CD14-positive monocyte (primary cell): ENCODE measurements around the gene SPATS2L. TPM values are rescaled to one million over a fixed set of nuclear protein-coding genes. Genes with fewer than 3 reads are reported as not detected.

Experiments used
- DNase-seq, 3 donors: peaks; one replicate each; pipeline ENCODE4 v3.0.0-alpha.2; 2011 to 2022
- H2AFZ ChIP-seq: 2 replicates; pipeline ENCODE4 v1.6.0; 2012; ENCODE audit warnings: mild to moderate bottlenecking, low read depth, low read length, inconsistent platforms; ENCODE audit not compliant: insufficient read depth, poor library complexity, severe bottlenecking
- H3K27ac ChIP-seq, 2 donors: 1 replicate in 1 of 2; 2 replicates in 1 of 2; pipeline ENCODE4 v1.5.1; 2012 to 2013; ENCODE audit warnings: low read length in 2 of 2, control low read depth in 1 of 2, inconsistent platforms in 1 of 2, low read depth in 1 of 2, mild to moderate bottlenecking in 1 of 2
- H3K27me3 ChIP-seq, 2 donors: one replicate each; pipeline versions ENCODE4 v1.6.0 to v1.6.1; 2011 to 2013; ENCODE audit warnings: low read length in 2 of 2; ENCODE audit not compliant: control insufficient read depth in 2 of 2, insufficient read depth in 2 of 2
- H3K36me3 ChIP-seq, 2 donors: replicated peaks in 1 of 2; 1 replicate in 1 of 2; 2 replicates in 1 of 2; pipeline versions ENCODE4 v1.5.1 to v1.6.1; 2012 to 2013; ENCODE audit warnings: low read length in 2 of 2, control low read depth in 1 of 2, inconsistent platforms in 1 of 2, mild to moderate bottlenecking in 1 of 2; ENCODE audit not compliant: insufficient read depth in 2 of 2, control insufficient read depth in 1 of 2
- H3K4me1 ChIP-seq, 2 donors: 1 replicate in 1 of 2; 2 replicates in 1 of 2; pipeline versions ENCODE4 v1.5.1 to v1.6.1; 2012 to 2013; ENCODE audit warnings: low read length in 2 of 2, control low read depth in 1 of 2, inconsistent platforms in 1 of 2, mild to moderate bottlenecking in 1 of 2, moderate library complexity in 1 of 2; ENCODE audit not compliant: insufficient read depth in 2 of 2, control insufficient read depth in 1 of 2
- H3K4me2 ChIP-seq: replicated peaks from 2 replicates; pipeline ENCODE3; 2012; ENCODE audit warnings: low read length, moderate library complexity, mild to moderate bottlenecking; ENCODE audit not compliant: poor library complexity, severe bottlenecking; ENCODE audit errors: extremely low read depth
- H3K4me3 ChIP-seq, 3 experiments: fragments of 200-600 bp in 1 of 3; sonication (generic) in 1 of 3; replicated peaks in 1 of 3; 1 replicate in 2 of 3; 2 replicates in 1 of 3; pipeline ENCODE4 v1.5.1; 2011 to 2013; ENCODE audit warnings: low read length in 3 of 3, mild to moderate bottlenecking in 3 of 3, control low read depth in 2 of 3, low read depth in 2 of 3, inconsistent platforms in 1 of 3, moderate library complexity in 1 of 3
- H3K79me2 ChIP-seq: 2 replicates; pipeline ENCODE4 v1.6.0; 2012; ENCODE audit warnings: mild to moderate bottlenecking, control low read depth, inconsistent platforms, low read length, moderate library complexity; ENCODE audit not compliant: insufficient read depth
- H3K9ac ChIP-seq: 2 replicates; pipeline ENCODE4 v1.6.0; 2017; ENCODE audit warnings: low read length, mild to moderate bottlenecking; ENCODE audit not compliant: insufficient read depth, poor library complexity, severe bottlenecking
- H3K9me3 ChIP-seq, 2 donors: replicated peaks in 1 of 2; 1 replicate in 1 of 2; 2 replicates in 1 of 2; pipeline versions ENCODE4 v1.5.1 to v1.6.1; 2012 to 2013; ENCODE audit warnings: low read length in 2 of 2, control low read depth in 1 of 2; ENCODE audit not compliant: control insufficient read depth in 1 of 2, insufficient read depth in 1 of 2
- H4K20me1 ChIP-seq: 2 replicates; pipeline ENCODE4 v1.6.0; 2012; ENCODE audit warnings: mild to moderate bottlenecking, low read length, control low read depth, moderate library complexity; ENCODE audit not compliant: insufficient read depth
- H3K27ac Mint-ChIP-seq, 7 donors: one replicate each; pipeline ENCODE4 v1.8.0; 2020; ENCODE audit warnings: mild to moderate bottlenecking in 7 of 7, mixed read lengths in 7 of 7, moderate library complexity in 6 of 7, inconsistent platforms in 2 of 7
- H3K27me3 Mint-ChIP-seq, 3 donors: one replicate each; pipeline ENCODE4 v1.8.0; 2021 to 2022; ENCODE audit warnings: low read depth in 3 of 3, mild to moderate bottlenecking in 3 of 3, mixed read lengths in 3 of 3, moderate library complexity in 3 of 3, inconsistent platforms in 1 of 3
- H3K36me3 Mint-ChIP-seq, 2 donors: one replicate each; pipeline ENCODE4 v1.8.0; 2020; ENCODE audit warnings: mixed read lengths in 2 of 2, inconsistent platforms in 1 of 2, mild to moderate bottlenecking in 1 of 2
- H3K4me1 Mint-ChIP-seq: one replicate; pipeline ENCODE4 v1.8.0; 2020; ENCODE audit warnings: mild to moderate bottlenecking, mixed read lengths
- H3K4me3 Mint-ChIP-seq, 2 donors: one replicate each; pipeline ENCODE4 v1.8.0; 2020; ENCODE audit warnings: mild to moderate bottlenecking in 2 of 2, mixed read lengths in 2 of 2, moderate library complexity in 1 of 2
- H3K9me3 Mint-ChIP-seq, 7 donors: one replicate each; pipeline ENCODE4 v1.8.0; 2020 to 2022; ENCODE audit warnings: mixed read lengths in 7 of 7, mild to moderate bottlenecking in 6 of 7, moderate library complexity in 6 of 7, inconsistent platforms in 2 of 7
- CTCF ChIP-seq: fragments of 200-600 bp; IDR thresholded peaks from one replicate; pipeline ENCODE4 v1.8.0; 2022; ENCODE audit warnings: antibody characterized with exemption, mild to moderate bottlenecking
- WGBS: methylation state at CpG from one replicate; pipeline ENCODE4 v1.1.5; 2013; ENCODE audit warnings: missing lambda C conversion rate; ENCODE audit not compliant: insufficient coverage; 5-methylcytosine and 5-hydroxymethylcytosine counted together
- intact Hi-C, 2 donors: fragments of 100-400 bp; cut with micrococcal nuclease; formaldehyde crosslinking; loops; one replicate each; pipeline versions ENCODE4 v1.15.0 to v1.15.1; 2023
- polyA plus RNA-seq, 3 donors: library from polyadenylated mRNA; depleted of rRNA in 1 of 3; unstranded in 2 of 3; stranded (reverse) in 1 of 3; fragments of 300-500 nt in 2 of 3; fragments of >200 nt in 1 of 3; fragmentation: Illumina TruSeq in 2 of 3; gene quantifications; 1 replicate in 2 of 3; 2 replicates in 1 of 3; pipeline ENCODE4 v1.2.3, GENCODE V29; 2012 to 2021

The SPATS2L gene
- polyA plus RNA-seq, 3 donors = 2.7 to 5.2 (median 3.2) TPM

- DNase-seq = no peak
- 67% methylated on average over 5 of the region's 8 CpGs for WGBS
- no peaks in the 10 kb centered on the region for H3K27me3 ChIP-seq
- no peaks in the 10 kb centered on the region for H3K9me3 ChIP-seq
- no peaks in the 10 kb centered on the region for H3K4me1 ChIP-seq
- H3K36me3 ChIP-seq = peaks cover 0 to 5% of the 10 kb centered on the region in 2 donors
- no peak overlapping the region for H3K4me2 ChIP-seq
- H4K20me1 ChIP-seq = no peaks in the 10 kb centered on the region
- H3K36me3 Mint-ChIP-seq = peaks cover 8 to 14% of the 10 kb centered on the region in 2 donors
- no peaks in the 10 kb centered on the region for H3K79me2 ChIP-seq
- H3K27ac Mint-ChIP-seq = peak overlapping the region in 1 of 7 donors; percentile 41
- H3K27me3 Mint-ChIP-seq = peaks cover 0 to 5% (median 0%) of the 10 kb centered on the region in 3 donors
- H3K4me1 Mint-ChIP-seq = no peaks in the 10 kb centered on the region
- H3K27ac ChIP-seq = no peak overlapping the region
- H2AFZ ChIP-seq = no peak overlapping the region
- TF ChIP-seq CTCF = no peak
- no peaks in the 10 kb centered on the region for H3K9me3 Mint-ChIP-seq
- H3K9ac ChIP-seq = no peak overlapping the region
- no peak overlapping the region for H3K4me3 ChIP-seq
- intact Hi-C loops = loop anchor here in 1 of 2 donors (5.0 kb wide), 1 partner anchor 497 kb away; no protein-coding TSS in a partner anchor
- no peak overlapping the region for H3K4me3 Mint-ChIP-seq
Measured at GRCh38 chr2:200479692-200480265, 173.3 kb downstream of the SPATS2L start.

- Histone ChIP-seq H3K27me3 (no peaks in the 10 kb centered on the region), H3K4me2 (no peak overlapping the region), H2AFZ (no peak overlapping the region), H4K20me1 (no peaks in the 10 kb centered on the region), H3K4me1 (no peaks in the 10 kb centered on the region), H3K4me3 (no peak overlapping the region), H3K9me3 (no peaks in the 10 kb centered on the region), H3K27ac (no peak overlapping the region), H3K9ac (no peak overlapping the region), H3K79me2 (no peaks in the 10 kb centered on the region), H3K36me3 (peaks cover 0 to 5% of the 10 kb centered on the region in 2 donors)
- Mint-ChIP-seq H3K9me3 (no peaks in the 10 kb centered on the region), H3K36me3 (peaks cover 4 to 9% of the 10 kb centered on the region in 2 donors), H3K27ac (no peak overlapping the region), H3K4me1 (no peaks in the 10 kb centered on the region), H3K27me3 (peaks cover 0 to 5% (median 0%) of the 10 kb centered on the region in 3 donors), H3K4me3 (no peak overlapping the region)
- DNase-seq = no peak
- TF ChIP-seq CTCF = no peak
- intact Hi-C loops = loop anchor here in 1 of 2 donors (5.0 kb wide), 1 partner anchor 500 kb away; no protein-coding TSS in a partner anchor
Measured at GRCh38 chr2:200482194-200482593, 175.7 kb downstream of the SPATS2L start.
